Measurements from ENCODE around the gene WDR26.

- TF ChIP-seq CTCF (IDR thresholded peaks at IDR 0.05; ENCODE audit: low read depth, low read length, poor library complexity, severe bottlenecking) (no peak), EZH2phosphoT487 (IDR thresholded peaks at IDR 0.05; ENCODE audit: borderline replicate concordance, low read length) (no peak)
Measured at GRCh38 chr1:224390517-224390916, 44.1 kb downstream of the WDR26 start.
